ENCODE results near the gene PRKAG2. TPM values are rescaled to one million over a fixed set of nuclear protein-coding genes. Genes with fewer than 3 reads are reported as not detected.

Gene PRKAG2
- total and polyA plus RNA-seq, 4 donors = 3.6 to 25.1 (median 16.8) TPM

- peak; percentile 9 for TF ChIP-seq ATF3 (IDR thresholded peaks at IDR 0.05)
- TF ChIP-seq TAF1 (conservative IDR thresholded peaks at IDR 0.05) = no peak
These were observed 122.7 kb downstream of the PRKAG2 start (continued) for GRCh38 chr7:151754142-151754590.

GRCh38 chr7:151752816-151753595 lies 123.9 kb downstream of the PRKAG2 start:
- TF ChIP-seq SP1 (IDR thresholded peaks at IDR 0.05) = no peak
- no peak for TF ChIP-seq RXRA (IDR thresholded peaks at IDR 0.05)
- TF ChIP-seq ZBTB33 (IDR thresholded peaks at IDR 0.05) = no peak
- TF ChIP-seq HNF4G (IDR thresholded peaks at IDR 0.05) = no peak
- no peak for TF ChIP-seq NR2F2 (IDR thresholded peaks at IDR 0.05)
- TF ChIP-seq FOXA2 (IDR thresholded peaks at IDR 0.05) = no peak
- TF ChIP-seq GABPA (IDR thresholded peaks at IDR 0.05 in 1 of 2, conservative IDR thresholded peaks at IDR 0.05 in 1 of 2) = no peak
- no peak for TF ChIP-seq RAD21 (IDR thresholded peaks at IDR 0.05)
- no peak for TF ChIP-seq FOXA1 (IDR thresholded peaks at IDR 0.05)
- no peak for TF ChIP-seq ATF3 (IDR thresholded peaks at IDR 0.05)
- TF ChIP-seq EGR1 (IDR thresholded peaks at IDR 0.05; ENCODE audit: low read depth in 2 of 2) = no peak
- no peak for TF ChIP-seq TAF1 (conservative IDR thresholded peaks at IDR 0.05)
- Histone ChIP-seq H3K27me3 (ENCODE audit: control insufficient read depth in 4 of 4, insufficient read depth in 4 of 4, low read length in 3 of 4) (no peaks in the 10 kb centered on the region), H3K36me3 (ENCODE audit: control insufficient read depth in 4 of 4, insufficient read depth in 3 of 4, low read depth in 1 of 4, low read length in 3 of 4) (peaks cover 0 to 3% (median 0%) of the 10 kb centered on the region in 4 donors), H3K4me3 (ENCODE audit: low read depth in 1 of 3, low read length in 3 of 3) (no peak overlapping the region), H3K9ac (ENCODE audit: low read depth in 1 of 2, low read length in 2 of 2) (no peak overlapping the region), H3K4me1 (ENCODE audit: control insufficient read depth in 4 of 4, insufficient read depth in 4 of 4, low read length in 3 of 4) (peaks cover 4 to 27% (median 10%) of the 10 kb centered on the region in 4 donors), H3K27ac (ENCODE audit: low read depth in 1 of 2, low read length in 2 of 2) (no peak overlapping the region), H3K9me3 (ENCODE audit: control insufficient read depth in 4 of 4, low read length in 3 of 4) (no peaks in the 10 kb centered on the region)
- 93% methylated on average over 19 of the region's 19 CpGs for WGBS
- DNase-seq (ENCODE audit: low spot score) = no peak

GRCh38 chr7:151752037-151752436 lies 124.9 kb downstream of the PRKAG2 start:
- no peaks in the 10 kb centered on the region for H3K9me3 ChIP-seq (ENCODE audit: control insufficient read depth in 4 of 4, low read length in 3 of 4)
- peaks cover 0 to 3% (median 0%) of the 10 kb centered on the region in 4 donors for H3K36me3 ChIP-seq (ENCODE audit: control insufficient read depth in 4 of 4, insufficient read depth in 3 of 4, low read depth in 1 of 4, low read length in 3 of 4)
- TF ChIP-seq HNF4A (conservative IDR thresholded peaks at IDR 0.05) = no peak
- TF ChIP-seq FOXA1 (IDR thresholded peaks at IDR 0.05) = no peak
- no peak overlapping the region for H3K9ac ChIP-seq (ENCODE audit: low read depth in 1 of 2, low read length in 2 of 2)
- H3K4me3 ChIP-seq (ENCODE audit: low read depth in 1 of 3, low read length in 3 of 3) = no peak overlapping the region
- DNase-seq (ENCODE audit: low spot score) = no peak
- 98% methylated on average over 8 of the region's 8 CpGs for WGBS
- peaks cover 4 to 35% (median 10%) of the 10 kb centered on the region in 4 donors for H3K4me1 ChIP-seq (ENCODE audit: control insufficient read depth in 4 of 4, insufficient read depth in 4 of 4, low read length in 3 of 4)
- H3K27me3 ChIP-seq (ENCODE audit: control insufficient read depth in 4 of 4, insufficient read depth in 4 of 4, low read length in 3 of 4) = no peaks in the 10 kb centered on the region
- no peak overlapping the region for H3K27ac ChIP-seq (ENCODE audit: low read depth in 1 of 2, low read length in 2 of 2)

GRCh38 chr7:151748733-151749132 lies 128.2 kb downstream of the PRKAG2 start:
- Histone ChIP-seq H3K4me3 (ENCODE audit: low read depth in 1 of 3, low read length in 3 of 3) (no peak overlapping the region), H3K4me1 (ENCODE audit: control insufficient read depth in 4 of 4, insufficient read depth in 4 of 4, low read length in 3 of 4) (peaks cover 15 to 46% (median 30%) of the 10 kb centered on the region in 4 donors), H3K36me3 (ENCODE audit: control insufficient read depth in 4 of 4, insufficient read depth in 3 of 4, low read depth in 1 of 4, low read length in 3 of 4) (peaks cover 0 to 3% (median 0%) of the 10 kb centered on the region in 4 donors), H3K27ac (ENCODE audit: low read depth in 1 of 2, low read length in 2 of 2) (peak overlapping the region; percentile 94), H3K27me3 (ENCODE audit: control insufficient read depth in 4 of 4, insufficient read depth in 4 of 4, low read length in 3 of 4) (no peaks in the 10 kb centered on the region), H3K9me3 (ENCODE audit: control insufficient read depth in 4 of 4, low read length in 3 of 4) (no peaks in the 10 kb centered on the region), H3K9ac (ENCODE audit: low read depth in 1 of 2, low read length in 2 of 2) (peak overlapping the region in 1 of 2 donors; percentile 94)
- 38% methylated on average over 15 of the region's 15 CpGs for WGBS
- no peak for DNase-seq (ENCODE audit: low spot score)
- TF ChIP-seq NR2F2 (IDR thresholded peaks at IDR 0.05) (peak; percentile 22), ATF3 (IDR thresholded peaks at IDR 0.05) (peak; percentile 79), FOXA1 (IDR thresholded peaks at IDR 0.05) (peak; percentile 34), EGR1 (IDR thresholded peaks at IDR 0.05; ENCODE audit: low read depth in 2 of 2) (peak in 1 of 2 donors; percentile 57), CTCF (IDR thresholded peaks at IDR 0.05; ENCODE audit: low read depth, low read length, missing input control) (no peak), RXRA (IDR thresholded peaks at IDR 0.05) (peak; percentile 96 to 97), ZBTB33 (IDR thresholded peaks at IDR 0.05) (peak; percentile 77), TAF1 (conservative IDR thresholded peaks at IDR 0.05) (no peak), RAD21 (IDR thresholded peaks at IDR 0.05) (peak; percentile 51 to 52), FOXA2 (IDR thresholded peaks at IDR 0.05) (peak; percentile 19), YY1 (IDR thresholded peaks at IDR 0.05) (peak; percentile 96)
